ENCODE data around the gene MRPL30.
"Not testable (repeated sequence)": the region's sequence is repeated elsewhere in the genome, so short reads cannot be mapped to it uniquely, and the experiment has no call there.

The MRPL30 gene

GRCh38 chr2:99180755-99181623 is at the start of gene MRPL30, which contains the start of gene MITD1:
MRPL30 (plus strand) TSS chr2:99181184; CDS start chr2:99186204, 5,020 bp downstream.
MITD1 (minus strand) TSS chr2:99181058; CDS start chr2:99180981, 77 bp downstream.
- DNase-seq = peak; percentile 94

- DNase-seq = not testable (repeated sequence)
Observed at GRCh38 chr2:99135044-99135556, 45.9 kb upstream of the MRPL30 start.

- no peak for DNase-seq
Observed at GRCh38 chr2:99139003-99139402, 42.0 kb upstream of the MRPL30 start.

- DNase-seq = no peak
Observed at GRCh38 chr2:99140056-99140859, 40.7 kb upstream of the MRPL30 start.

- DNase-seq = no peak
Observed at GRCh38 chr2:99140860-99141109, 40.2 kb upstream of the MRPL30 start.

GRCh38 chr2:99141110-99142108 is 39.6 kb upstream of the MRPL30 start, which contains the start of gene C2orf15:
C2orf15 (plus strand) TSS chr2:99141707; CDS start chr2:99150559, 8,852 bp downstream.
- DNase-seq = peak; percentile 98

- DNase-seq = no peak
Observed at GRCh38 chr2:99150706-99151105, 30.3 kb upstream of the MRPL30 start.

GRCh38 chr2:99152199-99152895 is 28.6 kb upstream of the MRPL30 start:
- no peak for DNase-seq

- no peak for DNase-seq
Observed at GRCh38 chr2:99153921-99154604, 26.9 kb upstream of the MRPL30 start.

- peak; percentile 91 for DNase-seq
Observed at GRCh38 chr2:99154643-99155536, 26.1 kb upstream of the MRPL30 start, which contains the start of the genes LIPT1 and TSGA10. LIPT1 (plus strand) TSS chr2:99154967; CDS start chr2:99161958, 6,991 bp downstream. TSGA10 (minus strand) TSS chr2:99154942; CDS start chr2:99109439, 45,503 bp downstream.

GRCh38 chr2:99156891-99157290 is 24.1 kb upstream of the MRPL30 start:
- no peak for DNase-seq

GRCh38 chr2:99158599-99158998 is 22.4 kb upstream of the MRPL30 start:
- DNase-seq = no peak

- no peak for DNase-seq
Observed at GRCh38 chr2:99159594-99159993, 21.4 kb upstream of the MRPL30 start.

- no peak for DNase-seq
Observed at GRCh38 chr2:99166218-99166617, 14.8 kb upstream of the MRPL30 start.

GRCh38 chr2:99169534-99169933 is 11.4 kb upstream of the MRPL30 start:
- DNase-seq = no peak

- no peak for DNase-seq
Observed at GRCh38 chr2:99171377-99172140, 9.4 kb upstream of the MRPL30 start.

- no peak for DNase-seq
Observed at GRCh38 chr2:99181624-99182000, 628 bp downstream of the MRPL30 start.

- no peak for DNase-seq
Observed at GRCh38 chr2:99183025-99183424, 2.0 kb downstream of the MRPL30 start.

GRCh38 chr2:99184811-99185210 is 3.8 kb downstream of the MRPL30 start:
- no peak for DNase-seq

Data from CD4-positive, alpha-beta T cell treated with Interleukin-21 for 1 hour (primary cell).